ENCODE measurements around the gene GRID2. TPM values are rescaled to one million over a fixed set of nuclear protein-coding genes. Genes with fewer than 3 reads are reported as not detected.

GRID2 gene
- total RNA-seq, 1 donor: 0.63 TPM

GRCh38 chr4:92952426-92952825 is 648.7 kb downstream of the GRID2 start:
- no peak overlapping the region for H3K4me3 ChIP-seq (ENCODE audit: low read depth, low read length)
- TF ChIP-seq CTCF (IDR thresholded peaks at IDR 0.05; ENCODE audit: insufficient read depth, low read length): no peak
- no peak for DNase-seq (ENCODE audit: low read depth)

DNA sequence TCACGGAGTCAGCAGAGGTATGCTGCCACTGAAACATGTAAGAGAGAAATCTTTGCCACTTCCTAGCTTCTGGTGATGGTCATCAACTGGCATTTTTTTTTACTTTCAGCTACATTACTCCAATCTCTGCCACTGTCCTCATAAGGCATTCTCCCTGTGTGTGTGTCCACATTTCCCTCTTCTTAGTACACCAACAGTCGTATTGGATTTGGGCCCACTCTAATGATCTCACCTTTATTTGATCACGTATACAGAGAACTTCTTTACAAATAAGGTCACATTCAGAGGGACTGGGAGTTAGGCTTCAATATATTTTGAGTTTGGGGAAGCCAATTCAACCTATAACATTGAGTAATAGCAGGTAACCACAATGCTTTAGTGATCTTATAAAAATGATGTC is 649.1 kb downstream of the GRID2 start:
- H3K4me3 ChIP-seq (ENCODE audit: low read depth, low read length): no peak overlapping the region
- no peak for DNase-seq (ENCODE audit: low read depth)
- TF ChIP-seq CTCF (IDR thresholded peaks at IDR 0.05; ENCODE audit: insufficient read depth, low read length): no peak

DNA sequence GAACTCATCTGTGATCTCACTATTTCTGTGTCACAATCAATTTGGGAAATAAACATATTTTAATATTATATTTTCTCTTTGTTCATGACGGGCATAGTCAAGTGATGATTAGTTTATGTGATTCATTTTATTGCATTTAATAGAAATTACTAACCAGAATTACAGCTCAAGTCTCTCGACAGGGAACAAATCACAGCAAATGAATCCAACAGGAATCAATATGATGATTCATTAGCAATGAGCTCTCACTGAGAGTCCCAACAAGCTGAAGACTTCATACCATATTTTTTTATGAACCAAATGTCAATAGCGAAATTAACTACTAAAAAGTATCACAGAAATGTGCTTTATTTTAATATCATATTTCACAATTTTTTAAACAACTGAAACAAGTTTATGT is 649.7 kb downstream of the GRID2 start:
- no peak overlapping the region for H3K4me3 ChIP-seq (ENCODE audit: low read depth, low read length)
- TF ChIP-seq CTCF (IDR thresholded peaks at IDR 0.05; ENCODE audit: insufficient read depth, low read length): no peak
- DNase-seq (ENCODE audit: low read depth): no peak

DNA sequence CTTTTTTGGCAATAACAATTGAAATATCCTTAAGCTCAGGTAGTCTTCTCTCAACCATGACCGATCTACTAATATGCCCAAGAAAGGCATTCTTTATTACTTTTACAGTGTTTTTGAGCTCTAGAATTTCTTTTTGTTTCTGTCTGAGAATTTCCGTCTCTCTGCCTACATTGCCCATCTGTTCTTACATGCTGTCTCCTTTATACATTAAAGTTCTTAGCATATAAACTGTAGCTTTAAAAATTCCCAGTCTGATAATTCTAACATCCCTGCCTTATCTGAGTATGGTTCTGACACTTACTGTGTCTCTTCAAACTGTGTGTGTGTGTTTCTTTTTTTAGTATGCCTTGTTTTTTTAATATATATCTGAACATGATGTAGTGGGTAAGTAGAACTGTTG is 658.1 kb downstream of the GRID2 start:
- H3K4me3 ChIP-seq (ENCODE audit: low read depth, low read length): no peak overlapping the region
- no peak for DNase-seq (ENCODE audit: low read depth)
- TF ChIP-seq CTCF (IDR thresholded peaks at IDR 0.05; ENCODE audit: insufficient read depth, low read length): no peak

- DNase-seq (ENCODE audit: low read depth): no peak
- TF ChIP-seq CTCF (IDR thresholded peaks at IDR 0.05; ENCODE audit: insufficient read depth, low read length): no peak
- H3K4me3 ChIP-seq (ENCODE audit: low read depth, low read length): no peak overlapping the region
These were observed 659.1 kb downstream of the GRID2 start for GRCh38 chr4:92962831-92963230.

GRCh38 chr4:92968556-92968955 is 664.8 kb downstream of the GRID2 start:
- H3K4me3 ChIP-seq (ENCODE audit: low read depth, low read length): no peak overlapping the region
- TF ChIP-seq CTCF (IDR thresholded peaks at IDR 0.05; ENCODE audit: insufficient read depth, low read length): no peak
- DNase-seq (ENCODE audit: low read depth): no peak

- no peak for TF ChIP-seq CTCF (IDR thresholded peaks at IDR 0.05; ENCODE audit: insufficient read depth, low read length)
- DNase-seq (ENCODE audit: low read depth): no peak
These were observed 665.2 kb downstream of the GRID2 start for GRCh38 chr4:92968996-92969395.

More at GRCh38 chr4:92968996-92969395, 665.2 kb downstream of the GRID2 start:
- no peak overlapping the region for H3K4me3 ChIP-seq (ENCODE audit: low read depth, low read length)

Measured in fibroblast of the aortic adventitia (primary cell).